PC-9 (cell line): Measurements from ENCODE around the gene YAF2. TPM values are rescaled to one million over a fixed set of nuclear protein-coding genes. Genes with fewer than 3 reads are reported as not detected.

Experiments used
- BruUV-seq: library from RNA; stranded (reverse); fragments of 400-500 nt; replicated peaks from 2 replicates; lab custom pipeline; 2021; lab: Mats Ljungman, UMichigan
- CTCF ChIA-PET: fragments of 300-600 bp; sonication (Branson Sonifier 250); formaldehyde crosslinking; loops from one replicate; lab custom pipeline; 2022; ENCODE audit warnings: antibody characterized with exemption; lab: Charles Lee
- POLR2A ChIA-PET: fragments of 300-600 bp; sonication (Branson Sonifier 250); formaldehyde crosslinking; loops from one replicate; lab custom pipeline; 2022; ENCODE audit warnings: antibody characterized with exemption; ENCODE audit not compliant: unreplicated experiment; lab: Charles Lee
- DNase-seq, 2 experiments: peaks; one replicate each; pipeline versions ENCODE4 v3.0.0 to v3.0.0-alpha.2; 2015 to 2022; ENCODE audit warnings: mixed read lengths in 1 of 2
- H2AFZ ChIP-seq: fragments of 200-600 bp; sonication (generic); 2 replicates; pipeline ENCODE4 v1.8.1; 2017; ENCODE audit warnings: antibody characterized with exemption
- H3F3A ChIP-seq: fragments of 200-600 bp; sonication (generic); 2 replicates; pipeline ENCODE4 v1.8.1; 2017; ENCODE audit warnings: antibody characterized with exemption, mild to moderate bottlenecking, low read depth; ENCODE audit not compliant: insufficient read depth
- H3K27ac ChIP-seq: fragments of 200-600 bp; sonication (generic); 2 replicates; pipeline ENCODE4 v1.6.1; 2016; ENCODE audit warnings: mixed run types
- H3K27me3 ChIP-seq: fragments of 200-600 bp; sonication (generic); 2 replicates; pipeline ENCODE4 v1.6.1; 2016; ENCODE audit warnings: low read depth, mixed run types; ENCODE audit not compliant: insufficient read depth
- H3K36me3 ChIP-seq: fragments of 200-600 bp; sonication (generic); 2 replicates; pipeline ENCODE4 v1.6.1; 2016; ENCODE audit warnings: low read depth, mixed run types
- H3K4me1 ChIP-seq: fragments of 200-600 bp; sonication (generic); replicated peaks from 2 replicates; pipeline ENCODE4 v1.6.1; 2016; ENCODE audit warnings: mixed run types; ENCODE audit not compliant: insufficient read depth
- H3K4me2 ChIP-seq: fragments of 200-600 bp; sonication (generic); 2 replicates; pipeline ENCODE4 v1.6.1; 2017; ENCODE audit warnings: mixed run types
- H3K4me3 ChIP-seq: fragments of 200-600 bp; sonication (generic); 2 replicates; pipeline ENCODE4 v1.6.1; 2016; ENCODE audit warnings: mixed run types
- H3K79me2 ChIP-seq: fragments of 200-600 bp; sonication (generic); 2 replicates; pipeline ENCODE4 v1.6.1; 2017; ENCODE audit warnings: low read depth, mixed run types
- H3K9me2 ChIP-seq: fragments of 200-600 bp; sonication (generic); 2 replicates; pipeline ENCODE4 v1.8.1; 2017; ENCODE audit warnings: mild to moderate bottlenecking; ENCODE audit not compliant: insufficient read depth
- H3K9me3 ChIP-seq: fragments of 200-600 bp; sonication (generic); 2 replicates; pipeline ENCODE4 v1.8.1; 2016; ENCODE audit warnings: low read depth; ENCODE audit not compliant: insufficient read depth
- H4K20me1 ChIP-seq: fragments of 200-600 bp; sonication (generic); 2 replicates; pipeline ENCODE4 v1.8.1; 2017; ENCODE audit not compliant: insufficient read depth
- CTCF ChIP-seq: fragments of 200-600 bp; sonication (generic); conservative IDR thresholded peaks from 2 replicates; pipeline ENCODE4 v1.6.1; 2017; ENCODE audit warnings: mixed run types, antibody characterized with exemption, mild to moderate bottlenecking, moderate library complexity
- EZH2 ChIP-seq: fragments of 200-600 bp; sonication (generic); IDR thresholded peaks from 2 replicates; pipeline ENCODE4 v1.8.0; 2017; ENCODE audit warnings: antibody characterized with exemption, low read depth
- intact Hi-C: fragments of 100-400 bp; cut with micrococcal nuclease; formaldehyde crosslinking; loops from one replicate; pipeline ENCODE4 v1.10.0; 2022; ENCODE audit not compliant: unreplicated experiment
- total RNA-seq: library from RNA; stranded (reverse); gene quantifications from 2 replicates; pipeline ENCODE4 v1.2.3, GENCODE V29; 2021

The YAF2 gene
- total RNA-seq, 1 experiment from 2014 or later, result 11.6 TPM

- TF ChIP-seq EZH2 (no peak), CTCF (no peak)
- ChIA-PET POLR2A (interaction anchor here (0.6 kb wide), 1 partner anchor 173 kb away, joined by 4 read pairs; no protein-coding TSS in a partner anchor), CTCF (interaction anchor here (0.7 kb wide), 1 partner anchor 22 kb away, joined by 4 read pairs; no protein-coding TSS in a partner anchor)
- Histone ChIP-seq H3K79me2 (peaks cover 7% of the 10 kb centered on the region; the same call in 1 of the 2 replicates), H3K4me2 (no peak overlapping the region), H4K20me1 (no peaks in the 10 kb centered on the region), H3K36me3 (no peaks in the 10 kb centered on the region), H3K9me3 (no peaks in the 10 kb centered on the region), H3K27me3 (no peaks in the 10 kb centered on the region), H3F3A (peaks cover 2% of the 10 kb centered on the region; the same call in 1 of the 2 replicates), H2AFZ (no peak overlapping the region), H3K27ac (no peak overlapping the region), H3K4me1 (no peaks in the 10 kb centered on the region; the same call in 1 of the 2 replicates), H3K9me2 (no peaks in the 10 kb centered on the region), H3K4me3 (no peak overlapping the region)
- intact Hi-C loops, result no loop called here
- no peak for DNase-seq
- no TSS peak for BruUV-seq
Observed at GRCh38 chr12:42208574-42208973, 29.5 kb downstream of the YAF2 start.

- no peak for DNase-seq
- Histone ChIP-seq H2AFZ (no peak overlapping the region), H3K4me2 (no peak overlapping the region), H3K4me1 (peaks cover 6% of the 10 kb centered on the region), H3K36me3 (no peaks in the 10 kb centered on the region), H3K9me2 (0 out of 2 replicates have a peak, but pooled peaks cover 3% of the 10 kb centered on the region), H4K20me1 (no peaks in the 10 kb centered on the region), H3K79me2 (no peaks in the 10 kb centered on the region), H3K27ac (no peak overlapping the region), H3F3A (no peaks in the 10 kb centered on the region; the same call in 1 of the 2 replicates), H3K4me3 (no peak overlapping the region), H3K27me3 (no peaks in the 10 kb centered on the region), H3K9me3 (no peaks in the 10 kb centered on the region)
- BruUV-seq, result no TSS peak
- TF ChIP-seq CTCF (no peak), EZH2 (no peak)
- POLR2A ChIA-PET, result no interaction called here
- intact Hi-C loops, result no loop called here
- CTCF ChIA-PET, result no interaction called here
Observed at GRCh38 chr12:42204819-42205218, 33.2 kb downstream of the YAF2 start.

GRCh38 chr12:42204362-42204761 is 33.7 kb downstream of the YAF2 start:
- no peak for DNase-seq
- peaks cover 6% of the 10 kb centered on the region for H3K4me1 ChIP-seq
- no peaks in the 10 kb centered on the region for H3K9me3 ChIP-seq
- H3K4me3 ChIP-seq, result no peak overlapping the region
- H3F3A ChIP-seq, result no peaks in the 10 kb centered on the region; the same call in 1 of the 2 replicates
- no peaks in the 10 kb centered on the region for H3K27me3 ChIP-seq
- 0 out of 2 replicates have a peak, but pooled peaks cover 3% of the 10 kb centered on the region for H3K9me2 ChIP-seq
- no peak overlapping the region for H3K27ac ChIP-seq
- TF ChIP-seq EZH2 (no peak), CTCF (no peak)
- H3K4me2 ChIP-seq, result no peak overlapping the region
- intact Hi-C loops, result no loop called here
- POLR2A ChIA-PET, result no interaction called here
- no peak overlapping the region for H2AFZ ChIP-seq
- BruUV-seq, result no TSS peak
- no peaks in the 10 kb centered on the region for H3K79me2 ChIP-seq
- no peaks in the 10 kb centered on the region for H4K20me1 ChIP-seq
- CTCF ChIA-PET, result no interaction called here
- H3K36me3 ChIP-seq, result no peaks in the 10 kb centered on the region
